ENCODE results near the gene PLXNA2.

The PLXNA2 gene

GRCh38 chr1:208008534-208008933, 235.7 kb downstream of the PLXNA2 start:
- DNase-seq: no peak

- no peak for DNase-seq
These were observed 236.2 kb downstream of the PLXNA2 start for GRCh38 chr1:208007938-208008342.

- DNase-seq: no peak
These were observed 236.8 kb downstream of the PLXNA2 start for GRCh38 chr1:208007319-208007937.

GRCh38 chr1:208006258-208006920, 237.8 kb downstream of the PLXNA2 start:
- no peak for DNase-seq

GRCh38 chr1:208004851-208005250, 239.3 kb downstream of the PLXNA2 start:
- DNase-seq: no peak

DNA sequence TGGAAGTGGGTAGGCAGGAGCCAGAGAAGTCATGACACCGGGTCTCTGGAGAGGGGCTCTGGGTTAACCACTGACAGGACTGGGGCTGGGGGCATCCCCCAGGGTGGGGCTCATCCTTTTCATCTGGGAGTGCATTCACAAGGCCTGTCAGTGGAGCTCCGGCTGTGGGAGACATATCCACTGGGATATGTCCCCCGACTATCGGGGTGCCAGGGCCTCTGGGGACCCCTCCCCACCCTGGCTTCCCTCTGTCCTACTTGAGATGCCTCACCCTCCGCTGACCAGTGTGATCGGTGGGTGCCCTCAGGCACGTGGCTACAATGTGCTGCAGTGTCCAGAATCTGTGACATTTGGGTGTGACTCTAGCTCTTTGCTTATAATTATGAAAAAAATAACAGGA, 240.9 kb downstream of the PLXNA2 start:
- no peak for DNase-seq

DNA sequence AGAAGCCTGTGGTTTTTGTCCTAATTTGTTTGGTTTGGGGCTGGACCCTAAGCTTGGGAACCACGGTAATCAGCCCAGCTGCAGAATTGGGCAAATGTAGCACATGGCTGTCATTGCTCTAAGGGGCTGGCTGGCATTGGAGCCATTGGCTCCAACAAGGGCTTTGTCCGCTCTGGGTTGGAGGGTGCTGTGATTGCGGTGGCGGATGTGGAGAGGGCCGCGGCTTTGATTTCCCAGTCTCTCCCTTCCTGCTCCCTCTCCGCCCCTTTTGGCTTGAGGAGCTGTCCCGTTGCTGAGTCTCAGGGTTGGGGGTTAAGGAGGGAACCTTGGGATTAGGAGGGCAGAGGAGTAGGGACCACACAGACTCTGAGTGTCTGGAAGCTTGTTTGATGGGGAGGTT, 241.5 kb downstream of the PLXNA2 start:
- no peak for DNase-seq

GRCh38 chr1:208002078-208002477, 242.1 kb downstream of the PLXNA2 start:
- no peak for DNase-seq

GRCh38 chr1:208000504-208000903, 243.7 kb downstream of the PLXNA2 start:
- no peak for DNase-seq

GRCh38 chr1:207999972-208000371, 244.2 kb downstream of the PLXNA2 start:
- DNase-seq: no peak

DNA sequence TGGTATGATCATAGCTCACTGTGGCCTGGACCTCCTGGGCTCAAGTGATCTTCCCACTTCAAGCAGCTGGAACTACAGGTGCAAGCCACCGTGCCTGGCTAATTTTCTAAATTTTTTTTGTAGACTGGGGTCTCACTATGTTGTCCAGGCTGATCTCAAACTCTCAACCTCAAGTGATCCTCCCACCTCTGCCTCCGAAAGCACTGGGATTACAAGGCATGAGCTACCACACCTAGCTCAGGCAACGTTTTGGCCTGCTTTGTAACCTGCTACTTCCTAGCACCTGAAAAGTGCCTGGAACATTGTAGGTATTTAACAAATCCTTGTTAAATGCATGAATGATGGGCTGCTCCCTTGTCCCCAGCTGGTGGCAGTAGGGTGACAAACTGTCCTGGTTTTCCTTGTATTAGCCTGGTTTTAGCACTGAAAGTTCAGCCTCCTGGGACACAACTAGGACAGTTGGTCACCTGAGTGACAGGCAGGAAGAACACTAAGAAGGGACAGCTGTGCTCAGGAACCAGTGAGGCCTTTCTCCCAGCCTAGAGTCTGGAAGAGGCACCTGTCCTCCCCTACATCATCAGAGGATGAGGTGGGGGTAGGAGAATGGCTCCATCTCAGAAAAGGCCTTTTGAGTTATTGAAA, 244.8 kb downstream of the PLXNA2 start:
- DNase-seq: no peak

DNA sequence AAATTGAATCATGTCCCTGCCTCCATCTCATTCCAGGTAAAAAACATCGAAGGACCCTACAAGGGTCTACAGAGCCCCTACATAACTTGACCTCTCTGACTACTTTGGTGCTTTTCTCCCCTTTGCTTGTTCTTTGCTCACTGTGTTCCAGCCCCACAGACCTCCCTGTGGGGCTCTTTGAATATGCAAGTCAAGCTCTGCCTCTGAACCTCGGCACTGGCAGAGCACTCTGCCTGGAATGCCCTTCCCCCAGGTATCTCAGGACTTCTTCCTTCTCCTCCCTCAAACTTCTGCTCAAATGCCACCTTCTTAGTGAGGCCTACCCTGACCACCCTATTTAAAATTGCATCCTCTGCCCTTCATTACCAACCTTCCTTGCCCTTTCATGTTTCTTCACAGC, 245.5 kb downstream of the PLXNA2 start:
- DNase-seq: no peak

GRCh38 chr1:207997486-207998268, 246.5 kb downstream of the PLXNA2 start:
- DNase-seq: peak; percentile 5

DNA sequence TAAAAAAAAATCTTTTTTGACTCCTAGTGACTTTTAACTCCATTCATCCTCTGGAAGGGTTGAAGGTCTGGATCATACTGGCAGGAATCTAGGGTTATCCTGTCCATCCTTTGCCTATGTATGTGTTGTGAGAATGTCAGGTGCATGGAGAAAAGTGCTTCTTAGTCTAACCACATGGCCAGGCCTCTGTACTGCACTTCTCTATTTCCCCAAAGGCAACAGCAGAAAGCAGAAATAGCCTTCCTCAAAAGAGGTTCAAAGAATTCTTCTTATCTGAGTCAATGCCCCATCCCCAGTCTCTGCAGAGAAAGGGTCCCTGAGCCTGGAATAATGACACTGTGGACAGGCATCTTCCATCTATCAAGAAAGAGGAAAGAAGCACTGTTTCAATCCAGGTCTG, 247.5 kb downstream of the PLXNA2 start:
- DNase-seq: no peak

- DNase-seq: no peak
These were observed 248.6 kb downstream of the PLXNA2 start for GRCh38 chr1:207995576-207995975.

GRCh38 chr1:207993477-207994445, 250.4 kb downstream of the PLXNA2 start:
- DNase-seq: no peak

- no peak for DNase-seq
These were observed 251.4 kb downstream of the PLXNA2 start for GRCh38 chr1:207992677-207993236.

GRCh38 chr1:207991583-207992026, 252.6 kb downstream of the PLXNA2 start:
- DNase-seq: no peak

DNA sequence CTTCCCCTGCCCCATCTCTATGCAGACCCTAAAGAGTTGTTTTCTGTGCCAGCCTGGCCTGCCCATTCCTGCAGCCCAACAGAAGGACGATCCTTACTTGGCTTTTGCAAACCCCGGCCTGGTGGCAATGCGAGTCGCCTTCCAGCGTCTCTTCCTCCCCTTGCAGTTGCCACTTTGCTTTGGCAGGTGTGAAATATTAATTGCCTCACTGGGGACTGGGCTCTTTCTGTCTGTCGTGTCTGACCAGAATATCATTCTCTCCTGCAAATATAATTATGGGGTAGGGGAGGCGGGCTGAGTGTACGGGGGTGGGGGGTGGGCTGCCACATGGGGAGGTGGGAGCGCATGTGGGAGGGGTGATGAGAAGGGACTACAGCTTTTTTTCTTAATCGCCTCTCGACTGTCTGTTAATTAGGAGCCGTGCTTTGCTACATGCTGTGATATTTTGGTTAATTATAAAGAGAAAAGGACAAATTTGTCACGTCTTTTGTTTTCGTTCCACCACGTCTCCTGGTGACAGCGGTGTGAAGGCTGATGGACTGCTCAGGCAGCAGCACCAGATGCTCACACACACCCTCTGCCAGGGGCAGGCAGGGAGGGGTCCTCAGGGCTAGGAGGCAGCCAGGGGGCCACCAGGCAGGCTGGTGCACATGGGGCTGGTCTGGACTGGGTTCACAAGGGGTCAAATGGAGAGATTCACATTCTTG, 253.2 kb downstream of the PLXNA2 start:
- no peak for DNase-seq

DNA sequence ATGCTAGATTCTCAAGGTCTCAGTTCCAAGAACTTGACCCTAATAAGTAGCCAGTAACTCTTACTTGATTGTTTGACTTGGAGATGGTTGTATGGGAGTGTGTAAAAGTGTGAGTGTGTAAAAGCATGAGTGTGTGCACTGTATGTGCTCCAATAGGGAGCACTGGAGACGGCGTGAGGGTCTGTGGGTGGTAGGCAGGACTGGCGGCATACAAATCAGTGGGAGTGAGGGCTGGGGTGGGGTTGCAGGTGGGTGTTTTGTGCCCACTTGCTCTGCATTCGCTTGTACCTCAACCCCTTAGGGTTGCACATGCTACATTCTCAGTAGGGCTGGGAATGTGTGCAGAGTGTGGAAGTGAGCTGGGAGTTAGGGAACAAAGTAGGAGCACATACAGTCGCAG, 253.7 kb downstream of the PLXNA2 start:
- DNase-seq: no peak
